Stimulated activated naive B cell treated with anti-CD40 and anti-IgM and Interleukin-4, amounts not matched to agents 10 μg/mL and 1 μg/mL and 100 μg/mL, for 72 hours (primary cell): ENCODE results near the gene BMP6.

Source experiments
- ATAC-seq, 2 donors: fragments of 150-1000 bp; cut with Tn5 transposase; replicated peaks; 2 replicates each; pipeline ENCODE4 v1.10.0; 2021; ENCODE audit warnings: moderate library complexity in 1 of 2
- DNase-seq: peaks from one replicate; pipeline ENCODE4 v3.0.0; 2021
- H3K27ac Mint-ChIP-seq: one replicate; pipeline ENCODE4 v1.8.0; 2022; ENCODE audit warnings: mild to moderate bottlenecking, mixed read lengths
- H3K27me3 Mint-ChIP-seq, 2 donors: one replicate each; pipeline ENCODE4 v1.8.0; 2022; ENCODE audit warnings: mixed read lengths in 2 of 2
- H3K36me3 Mint-ChIP-seq, 2 donors: one replicate each; pipeline ENCODE4 v1.8.0; 2022; ENCODE audit warnings: mixed read lengths in 2 of 2, mild to moderate bottlenecking in 1 of 2
- H3K4me1 Mint-ChIP-seq, 2 donors: one replicate each; pipeline ENCODE4 v1.8.0; 2022; ENCODE audit warnings: mixed read lengths in 2 of 2, mild to moderate bottlenecking in 1 of 2
- H3K4me3 Mint-ChIP-seq, 2 donors: one replicate each; pipeline ENCODE4 v1.8.0; 2022; ENCODE audit warnings: mild to moderate bottlenecking in 2 of 2, mixed read lengths in 2 of 2, moderate library complexity in 1 of 2
- H3K9me3 Mint-ChIP-seq, 2 donors: one replicate each; pipeline ENCODE4 v1.8.0; 2022; ENCODE audit warnings: mixed read lengths in 2 of 2, mild to moderate bottlenecking in 1 of 2

Gene BMP6

GRCh38 chr6:7902221-7902620 is 176.3 kb downstream of the BMP6 start:
- Mint-ChIP-seq H3K9me3 (no peaks in the 10 kb centered on the region), H3K27me3 (no peaks in the 10 kb centered on the region), H3K36me3 (peaks cover 55 to 65% of the 10 kb centered on the region in 2 donors), H3K4me1 (peaks cover 33 to 55% of the 10 kb centered on the region in 2 donors), H3K27ac (peak overlapping the region; percentile 80), H3K4me3 (no peak overlapping the region)
- DNase-seq (no peak), ATAC-seq (no peak)

DNA sequence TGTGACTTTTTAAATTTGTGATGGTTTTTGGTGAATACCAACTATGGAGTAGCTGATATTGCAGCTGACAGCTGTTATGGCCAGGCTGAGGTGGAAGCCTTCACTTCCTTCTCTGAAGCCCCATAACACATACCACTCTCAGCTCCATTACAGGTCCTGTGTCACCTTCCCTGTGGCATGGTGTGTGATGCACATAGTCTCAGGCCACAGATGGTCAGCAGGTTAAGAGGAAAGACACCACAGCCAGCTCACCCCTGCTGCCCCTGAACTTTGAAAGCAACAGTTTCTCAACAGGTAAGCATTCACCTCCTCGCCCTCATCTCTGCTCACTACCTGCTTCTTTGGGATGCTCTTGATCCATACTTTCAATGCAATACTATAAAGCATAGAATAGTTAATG is 177.0 kb downstream of the BMP6 start:
- Mint-ChIP-seq H3K27ac (no peak overlapping the region), H3K36me3 (peaks cover 53 to 64% of the 10 kb centered on the region in 2 donors)

DNA sequence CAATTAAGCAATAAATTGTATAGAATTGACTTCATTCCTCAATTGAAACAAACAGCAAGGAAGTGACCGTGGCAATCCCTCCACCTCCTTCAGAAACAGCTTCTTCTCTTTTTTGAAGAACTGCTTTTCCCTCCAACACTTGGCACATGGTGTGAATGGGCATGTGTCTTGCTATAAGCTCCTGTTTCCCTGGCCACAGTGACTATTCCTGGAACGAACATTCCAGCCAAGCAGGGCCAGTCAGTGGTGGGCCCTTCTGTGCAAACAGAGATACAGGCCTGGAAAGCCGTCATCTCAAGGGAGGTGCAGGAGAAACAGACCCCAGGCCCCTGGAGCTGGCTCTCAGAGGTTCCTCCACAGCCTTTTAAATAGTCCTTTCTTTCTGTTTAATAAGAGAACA is 177.8 kb downstream of the BMP6 start:
- Mint-ChIP-seq H3K36me3 (peaks cover 47 to 56% of the 10 kb centered on the region in 2 donors), H3K27ac (no peak overlapping the region)
- no peak for DNase-seq

More for the DNA sequence above, 177.0 kb downstream of the BMP6 start:
- ATAC-seq: no peak
- peaks cover 34 to 58% of the 10 kb centered on the region in 2 donors for H3K4me1 Mint-ChIP-seq
- DNase-seq: no peak
- H3K4me3 Mint-ChIP-seq: no peak overlapping the region
- H3K9me3 Mint-ChIP-seq: no peaks in the 10 kb centered on the region
- no peaks in the 10 kb centered on the region for H3K27me3 Mint-ChIP-seq

GRCh38 chr6:7904654-7905319 is 178.9 kb downstream of the BMP6 start:
- ATAC-seq (no peak), DNase-seq (no peak)
- Mint-ChIP-seq H3K9me3 (no peaks in the 10 kb centered on the region), H3K4me3 (no peak overlapping the region), H3K4me1 (peaks cover 39 to 54% of the 10 kb centered on the region in 2 donors), H3K27me3 (no peaks in the 10 kb centered on the region), H3K27ac (peak overlapping the region; percentile 65), H3K36me3 (peaks cover 37 to 56% of the 10 kb centered on the region in 2 donors)

More for the DNA sequence above, 177.8 kb downstream of the BMP6 start:
- Mint-ChIP-seq H3K9me3 (no peaks in the 10 kb centered on the region), H3K4me1 (peaks cover 35 to 51% of the 10 kb centered on the region in 2 donors), H3K4me3 (no peak overlapping the region), H3K27me3 (no peaks in the 10 kb centered on the region)
- no peak for ATAC-seq

DNA sequence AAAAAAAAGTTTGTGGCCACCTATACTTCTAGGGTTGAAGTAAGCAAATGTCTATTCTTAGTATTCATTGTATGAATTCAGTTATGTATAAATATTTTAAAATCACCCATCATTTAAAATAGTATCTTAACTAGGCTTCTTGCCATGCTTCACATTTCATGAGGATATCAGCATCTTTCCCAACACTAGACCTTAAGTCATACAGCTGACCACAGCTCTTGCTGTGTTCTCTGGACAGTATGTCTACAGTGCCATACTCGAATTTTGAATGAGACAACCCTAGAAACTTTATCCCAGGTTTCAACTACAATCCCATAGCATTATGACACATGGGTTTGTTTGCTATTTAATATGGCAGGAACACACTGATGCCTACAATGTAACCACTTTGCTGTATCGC is 179.5 kb downstream of the BMP6 start:
- peaks cover 37 to 50% of the 10 kb centered on the region in 2 donors for H3K36me3 Mint-ChIP-seq
- DNase-seq (no peak), ATAC-seq (no peak)
- no peaks in the 10 kb centered on the region for H3K27me3 Mint-ChIP-seq
- no peaks in the 10 kb centered on the region for H3K9me3 Mint-ChIP-seq
- peak overlapping the region; percentile 67 for H3K27ac Mint-ChIP-seq
- H3K4me3 Mint-ChIP-seq: no peak overlapping the region
- peaks cover 38 to 48% of the 10 kb centered on the region in 2 donors for H3K4me1 Mint-ChIP-seq

DNA sequence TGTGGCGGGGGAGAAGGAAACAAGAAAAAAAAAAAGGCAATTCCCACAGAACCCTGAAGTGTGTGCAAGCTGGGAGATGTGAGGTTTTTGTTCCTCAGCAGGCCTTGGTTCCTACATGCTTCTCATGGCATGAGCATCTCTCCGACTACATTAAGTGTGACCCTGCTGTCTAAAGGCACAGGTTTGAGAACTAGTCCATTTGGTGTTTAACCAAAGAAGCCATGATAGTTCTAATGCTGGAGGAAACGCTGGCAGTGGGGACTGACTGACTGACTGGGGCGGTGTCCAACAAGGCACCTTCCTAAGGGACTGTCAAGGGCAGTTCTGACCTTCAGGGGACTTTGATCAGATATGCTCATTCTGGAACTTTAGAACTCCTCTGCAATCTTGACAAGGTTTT is 180.8 kb downstream of the BMP6 start:
- no peaks in the 10 kb centered on the region for H3K27me3 Mint-ChIP-seq
- peak overlapping the region; percentile 37 for H3K27ac Mint-ChIP-seq
- peaks cover 29 to 35% of the 10 kb centered on the region in 2 donors for H3K4me1 Mint-ChIP-seq
- ATAC-seq (no peak), DNase-seq (no peak)
- H3K9me3 Mint-ChIP-seq: no peaks in the 10 kb centered on the region
- no peak overlapping the region for H3K4me3 Mint-ChIP-seq
- peaks cover 25 to 37% of the 10 kb centered on the region in 2 donors for H3K36me3 Mint-ChIP-seq

DNA sequence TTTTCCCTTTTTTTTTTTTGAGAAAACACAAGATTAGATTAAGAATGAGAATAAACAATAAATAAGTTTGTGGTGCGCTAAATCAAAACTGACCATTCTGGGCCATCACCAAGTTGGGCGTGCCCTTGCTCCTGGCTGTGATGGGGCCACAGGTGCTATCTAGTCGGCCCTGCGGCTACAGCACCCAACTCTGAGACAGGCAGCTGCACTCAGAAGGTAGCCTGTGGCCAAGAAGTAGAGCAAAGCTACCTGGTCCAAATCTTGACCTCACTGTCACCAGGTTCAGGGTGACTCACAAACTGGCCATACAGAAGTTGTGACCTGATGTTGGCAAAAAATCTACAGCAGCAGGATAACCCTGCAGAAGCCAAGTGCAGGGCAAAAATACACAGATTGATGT is 181.3 kb downstream of the BMP6 start:
- no peak for ATAC-seq
- no peak overlapping the region for H3K27ac Mint-ChIP-seq
- DNase-seq: no peak
- peaks cover 26 to 31% of the 10 kb centered on the region in 2 donors for H3K4me1 Mint-ChIP-seq
- no peaks in the 10 kb centered on the region for H3K27me3 Mint-ChIP-seq
- no peaks in the 10 kb centered on the region for H3K9me3 Mint-ChIP-seq
- no peak overlapping the region for H3K4me3 Mint-ChIP-seq
- peaks cover 22 to 33% of the 10 kb centered on the region in 2 donors for H3K36me3 Mint-ChIP-seq

GRCh38 chr6:7909323-7910276 is 183.7 kb downstream of the BMP6 start:
- no peaks in the 10 kb centered on the region for H3K9me3 Mint-ChIP-seq
- ATAC-seq (peak; percentile 54 to 61), DNase-seq (peak; percentile 34)
- peak overlapping the region; percentile 86 for H3K27ac Mint-ChIP-seq
- peaks cover 19 to 20% of the 10 kb centered on the region in 2 donors for H3K4me1 Mint-ChIP-seq
- peak overlapping the region; percentile 85 to 92 for H3K4me3 Mint-ChIP-seq
- H3K27me3 Mint-ChIP-seq: no peaks in the 10 kb centered on the region
- peaks cover 9 to 14% of the 10 kb centered on the region in 2 donors for H3K36me3 Mint-ChIP-seq

GRCh38 chr6:7910298-7910653 is 184.4 kb downstream of the BMP6 start:
- DNase-seq (no peak), ATAC-seq (peak; percentile 56)
- Mint-ChIP-seq H3K27ac (no peak overlapping the region), H3K4me3 (peak overlapping the region; percentile 14 to 25), H3K36me3 (peaks cover 3 to 8% of the 10 kb centered on the region in 2 donors), H3K4me1 (peaks cover 13 to 15% of the 10 kb centered on the region in 2 donors), H3K27me3 (no peaks in the 10 kb centered on the region), H3K9me3 (no peaks in the 10 kb centered on the region)

DNA sequence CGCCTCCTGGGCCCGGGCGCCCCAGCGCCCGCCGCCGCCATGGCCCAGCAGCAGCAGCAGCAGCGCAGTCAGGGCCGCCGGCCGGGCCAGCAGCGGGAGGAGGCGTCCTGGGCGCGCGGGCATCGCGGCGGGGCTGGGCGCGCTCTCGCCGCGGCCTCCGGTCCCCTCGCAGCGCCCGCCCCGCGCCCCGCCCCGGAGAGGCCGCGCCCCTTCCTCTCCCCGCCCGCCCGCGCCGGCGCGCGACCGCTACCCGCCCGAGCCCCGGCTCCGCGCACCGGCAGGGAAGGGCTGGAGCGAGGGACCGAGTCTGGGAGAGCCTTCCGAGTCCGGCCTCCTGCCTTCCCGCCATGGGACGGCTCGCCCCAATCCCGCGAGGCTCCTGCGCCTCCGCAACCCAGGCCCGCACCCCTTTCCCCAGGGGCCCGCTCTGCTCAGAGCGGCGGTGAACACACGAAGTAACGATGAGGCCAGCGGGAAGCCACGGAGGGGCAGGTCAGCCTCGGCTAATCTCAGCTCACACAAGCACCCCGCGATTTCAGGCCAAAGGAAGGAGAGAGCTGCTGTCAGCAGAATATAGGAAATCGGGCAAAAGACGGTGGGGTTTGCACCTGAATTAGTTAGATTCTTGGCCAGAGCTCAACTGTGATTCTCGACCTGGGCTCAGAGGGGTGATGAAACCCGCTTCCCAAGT is 184.9 kb downstream of the BMP6 start, which contains the start of gene TXNDC5:
TSS of gene TXNDC5 (minus strand) at position 135 of the 691 bp plus-strand sequence. CDS start at position 123, 12 bp downstream.
- Mint-ChIP-seq H3K27me3 (no peaks in the 10 kb centered on the region), H3K9me3 (no peaks in the 10 kb centered on the region), H3K4me3 (peak within 1 kb of the TSS; percentile 85 to 92), H3K27ac (peak within 1 kb of the TSS; percentile 86), H3K36me3 (peaks cover 3 to 8% of the 10 kb centered on the region in 2 donors), H3K4me1 (peaks cover 13 to 15% of the 10 kb centered on the region in 2 donors)
- peak; percentile 76 to 80 for ATAC-seq
- DNase-seq: peak; percentile 60

GRCh38 chr6:7911345-7911725 is 185.4 kb downstream of the BMP6 start:
- peak overlapping the region in 1 of 2 donors; percentile 79 for H3K4me3 Mint-ChIP-seq
- H3K36me3 Mint-ChIP-seq: peaks cover 3 to 8% of the 10 kb centered on the region in 2 donors
- H3K27me3 Mint-ChIP-seq: no peaks in the 10 kb centered on the region
- no peaks in the 10 kb centered on the region for H3K9me3 Mint-ChIP-seq
- peaks cover 13 to 18% of the 10 kb centered on the region in 2 donors for H3K4me1 Mint-ChIP-seq
- no peak for ATAC-seq
- H3K27ac Mint-ChIP-seq: peak overlapping the region; percentile 79
- no peak for DNase-seq

DNA sequence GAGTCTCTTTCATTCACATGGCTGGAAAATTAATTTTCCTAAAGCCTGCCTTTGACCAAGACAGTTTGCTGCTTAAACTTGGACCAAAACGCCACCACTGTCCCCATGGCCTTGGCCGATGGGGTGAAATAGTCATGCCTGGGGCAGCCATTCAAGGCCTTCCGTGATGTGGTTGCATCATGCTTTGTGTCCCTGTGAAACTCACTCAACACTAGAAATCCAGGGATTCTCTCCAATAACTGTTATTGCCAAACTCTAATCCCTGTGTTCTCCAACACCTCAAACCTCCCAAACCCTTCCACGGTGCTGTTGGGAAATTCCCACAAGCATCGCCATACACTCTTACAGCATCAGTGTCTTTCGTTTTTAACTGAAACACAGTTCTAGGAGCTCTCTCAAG is 186.1 kb downstream of the BMP6 start:
- Mint-ChIP-seq H3K27ac (no peak overlapping the region), H3K4me1 (peaks cover 19 to 21% of the 10 kb centered on the region in 2 donors), H3K36me3 (peaks cover 3 to 8% of the 10 kb centered on the region in 2 donors), H3K4me3 (no peak overlapping the region), H3K27me3 (no peaks in the 10 kb centered on the region), H3K9me3 (no peaks in the 10 kb centered on the region)
- ATAC-seq (no peak), DNase-seq (no peak)

DNA sequence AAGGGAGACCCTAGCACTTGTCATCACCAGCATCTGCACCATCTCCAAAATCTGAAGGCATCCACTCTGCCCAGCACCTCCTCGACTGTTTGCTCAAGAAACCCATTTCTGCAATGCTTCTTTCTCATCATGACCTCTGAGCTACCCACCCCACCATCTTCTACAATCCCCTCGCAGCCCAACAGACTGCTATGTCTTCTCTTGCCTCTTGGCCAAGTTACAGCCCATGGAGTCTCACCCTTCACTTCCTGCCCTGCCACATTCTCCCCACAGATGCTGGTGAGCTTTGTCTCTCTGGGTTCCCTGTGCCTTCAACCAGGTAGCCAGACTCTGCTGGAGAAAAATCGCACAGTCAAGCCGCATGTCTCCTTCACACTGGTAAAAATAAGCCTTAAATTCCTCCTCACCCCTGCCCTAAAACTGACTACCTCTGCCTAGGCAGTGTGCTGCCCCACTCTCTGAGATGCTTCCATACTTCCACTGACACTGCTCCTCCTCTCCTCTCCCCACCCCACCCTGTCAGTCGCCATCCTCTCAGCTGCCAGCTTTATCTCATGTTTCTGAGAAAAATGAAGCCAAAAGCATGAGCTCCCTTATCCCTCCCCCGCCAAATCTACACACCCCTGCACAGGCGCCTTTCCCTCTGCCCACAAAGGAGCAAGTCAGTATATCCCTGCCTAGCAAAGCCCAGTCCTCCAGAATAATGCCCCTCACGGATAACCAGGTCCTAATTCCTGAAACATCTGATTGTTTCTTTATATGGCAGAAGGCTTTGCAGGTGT is 187.0 kb downstream of the BMP6 start:
- Mint-ChIP-seq H3K27ac (no peak overlapping the region), H3K4me1 (peaks cover 22 to 24% of the 10 kb centered on the region in 2 donors), H3K9me3 (no peaks in the 10 kb centered on the region), H3K4me3 (no peak overlapping the region), H3K27me3 (no peaks in the 10 kb centered on the region), H3K36me3 (peaks cover 2 to 5% of the 10 kb centered on the region in 2 donors)
- DNase-seq (no peak), ATAC-seq (no peak)
